GM23248 (cell line): ENCODE data around the gene MDN1.

ENCODE experiments used
- EZH2 ChIP-seq: fragments of 200-600 bp; sonication (generic); IDR thresholded peaks from 2 replicates; pipeline ENCODE4 v1.6.1; 2018; ENCODE audit warnings: antibody characterized with exemption, mild to moderate bottlenecking; ENCODE audit not compliant: insufficient read depth, poor library complexity, severe bottlenecking
- EZH2phosphoT487 ChIP-seq: fragments of 200-600 bp; sonication (generic); IDR thresholded peaks from 2 replicates; pipeline ENCODE4 v1.6.1; 2018; ENCODE audit warnings: antibody characterized with exemption, moderate library complexity, mild to moderate bottlenecking, low read depth; ENCODE audit not compliant: insufficient read depth

DNA sequence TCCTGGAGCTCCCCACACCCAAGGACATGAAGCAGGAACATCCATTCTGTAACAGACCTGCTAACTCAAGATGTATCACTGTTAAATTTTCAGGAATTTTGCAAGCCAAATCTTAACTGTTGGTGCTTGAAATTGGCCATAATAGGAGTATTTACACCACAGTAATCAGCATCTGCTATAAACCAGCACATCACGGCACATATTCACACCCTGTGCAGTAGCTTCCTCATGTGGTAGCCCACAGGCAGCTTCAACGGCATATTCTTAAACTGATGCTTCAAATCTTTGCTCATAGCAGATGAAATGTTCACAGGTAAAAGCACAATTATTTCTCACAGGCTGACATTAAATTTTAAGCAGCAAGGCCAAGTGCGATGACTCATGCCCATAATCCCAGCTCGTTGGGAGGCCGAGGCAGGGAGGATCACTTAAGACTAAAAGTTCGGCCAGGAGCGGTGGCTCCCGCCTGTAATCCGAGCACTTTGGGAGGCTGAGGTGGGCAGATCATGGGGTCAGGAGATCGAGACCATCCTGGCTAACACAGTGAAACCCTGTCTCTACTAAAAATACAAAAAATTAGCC is 137.5 kb downstream of the MDN1 start:
- no peak for TF ChIP-seq EZH2
- TF ChIP-seq EZH2phosphoT487: no peak
